ENCODE measurements around the gene ABTB2. TPM values are rescaled to one million over a fixed set of nuclear protein-coding genes. Genes with fewer than 3 reads are reported as not detected.

The ABTB2 gene
- total RNA-seq, 6 experiments from 2014 or later: 6.0 to 14.9 (median 10.0) TPM

Small RNAs within 50 kb of the gene (small RNA-seq; reads per million reads assigned to genes)
- gene AL035079.1 (0 reads per million in 2 experiments), gene RF00019 (0 reads per million in 2 experiments)

Other genes with a start within 250 kb of the ABTB2 start
- gene CAT, start 80.9 kb upstream of the ABTB2 start, total RNA-seq: 100 to 1,000 TPM; 212 to 450 (median 330) TPM
- under 1 TPM in 2 of 6 experiments, not detected in 4; 0.09 to 0.22 TPM for gene ELF5, start 155.8 kb upstream of the ABTB2 start, total RNA-seq

Data from right lobe of liver (tissue), 5 donors.